HG03060 (cell line): ENCODE data around the gene GOLM1.

ENCODE experiments used
- ATAC-seq: cut with Tn5 transposase; IDR thresholded peaks from one replicate; pipeline ENCODE4 v1.9.1; 2021; ENCODE audit warnings: low read depth, moderate number of reproducible peaks; ENCODE audit not compliant: unreplicated experiment

GOLM1 gene

GRCh38 chr9:86046930-86047341 is 52.4 kb downstream of the GOLM1 start:
- ATAC-seq, result no peak

GRCh38 chr9:86046071-86046636 is 53.2 kb downstream of the GOLM1 start:
- ATAC-seq, result no peak

GRCh38 chr9:86045654-86046053 is 53.7 kb downstream of the GOLM1 start:
- no peak for ATAC-seq

GRCh38 chr9:86043999-86044398 is 55.4 kb downstream of the GOLM1 start:
- no peak for ATAC-seq

GRCh38 chr9:86043586-86043985 is 55.8 kb downstream of the GOLM1 start:
- ATAC-seq, result no peak

- ATAC-seq, result no peak
Measured at GRCh38 chr9:86042199-86042978, 57.0 kb downstream of the GOLM1 start.

GRCh38 chr9:86041311-86041741 is 58.0 kb downstream of the GOLM1 start:
- ATAC-seq, result no peak

- no peak for ATAC-seq
Measured at GRCh38 chr9:86040861-86041155, 58.5 kb downstream of the GOLM1 start.

GRCh38 chr9:86039991-86040860 is 59.1 kb downstream of the GOLM1 start:
- no peak for ATAC-seq

GRCh38 chr9:86036555-86036954 is 62.8 kb downstream of the GOLM1 start:
- ATAC-seq, result no peak

- ATAC-seq, result no peak
Measured at GRCh38 chr9:86035827-86036440, 63.4 kb downstream of the GOLM1 start.

- ATAC-seq, result no peak
Measured at GRCh38 chr9:86034863-86035734, 64.3 kb downstream of the GOLM1 start.

- ATAC-seq, result no peak
Measured at GRCh38 chr9:86027767-86028166, 71.6 kb downstream of the GOLM1 start.

- no peak for ATAC-seq
Measured at GRCh38 chr9:86022687-86023266, 76.6 kb downstream of the GOLM1 start.

GRCh38 chr9:86021166-86021565 is 78.2 kb downstream of the GOLM1 start:
- ATAC-seq, result no peak

- ATAC-seq, result no peak
Measured at GRCh38 chr9:86020731-86021130, 78.6 kb downstream of the GOLM1 start.

GRCh38 chr9:86009133-86009532 is 90.2 kb downstream of the GOLM1 start:
- no peak for ATAC-seq

GRCh38 chr9:86005253-86005775 is 94.0 kb downstream of the GOLM1 start:
- no peak for ATAC-seq

GRCh38 chr9:85995599-85995998 is 103.8 kb downstream of the GOLM1 start:
- no peak for ATAC-seq

GRCh38 chr9:85995097-85995496 is 104.3 kb downstream of the GOLM1 start:
- no peak for ATAC-seq
